HG03439 (cell line): Measurements from ENCODE around the gene ARMC9.
A peak's percentile ranks its signal among the peaks of the same experiment; 100 is the strongest.

ENCODE experiments used
- ATAC-seq: cut with Tn5 transposase; IDR thresholded peaks from one replicate; pipeline ENCODE4 v1.9.1; 2021; ENCODE audit warnings: mild to moderate bottlenecking, moderate library complexity; ENCODE audit not compliant: unreplicated experiment

Gene ARMC9

DNA sequence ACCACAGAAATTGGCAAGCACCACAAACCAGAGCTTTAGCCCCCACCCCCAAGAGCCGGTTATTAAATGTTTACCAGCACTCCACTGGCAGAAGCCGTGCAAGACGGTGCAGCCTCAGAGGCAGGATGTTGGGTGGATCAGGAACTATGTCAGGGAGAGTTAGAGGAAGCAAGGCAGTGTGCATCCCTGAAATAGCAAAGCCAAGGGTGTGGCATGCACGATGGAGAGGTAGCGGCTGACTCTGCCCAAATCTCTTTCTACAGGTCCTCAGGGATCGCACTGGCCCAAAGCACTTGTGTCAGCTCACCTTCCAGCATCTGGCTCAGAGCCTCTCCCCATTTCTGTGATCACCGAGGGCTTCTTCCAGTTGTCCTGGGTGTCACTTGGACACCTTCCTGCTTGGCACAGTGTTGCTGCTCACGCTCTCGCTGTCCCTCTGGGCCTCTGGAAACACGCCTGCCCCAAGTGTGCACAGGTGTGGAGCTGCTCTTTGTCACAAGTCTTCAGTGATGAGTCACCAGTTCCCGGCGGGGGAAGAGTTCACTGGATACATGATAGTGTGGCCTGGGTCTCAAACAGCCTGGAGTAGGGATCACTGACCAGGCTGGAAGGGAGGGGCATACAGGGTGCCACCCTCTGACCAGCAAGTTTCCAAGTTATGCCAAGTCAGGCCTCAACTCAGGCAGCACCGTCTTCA lies 179.7 kb downstream of the ARMC9 start:
- ATAC-seq, result no peak

DNA sequence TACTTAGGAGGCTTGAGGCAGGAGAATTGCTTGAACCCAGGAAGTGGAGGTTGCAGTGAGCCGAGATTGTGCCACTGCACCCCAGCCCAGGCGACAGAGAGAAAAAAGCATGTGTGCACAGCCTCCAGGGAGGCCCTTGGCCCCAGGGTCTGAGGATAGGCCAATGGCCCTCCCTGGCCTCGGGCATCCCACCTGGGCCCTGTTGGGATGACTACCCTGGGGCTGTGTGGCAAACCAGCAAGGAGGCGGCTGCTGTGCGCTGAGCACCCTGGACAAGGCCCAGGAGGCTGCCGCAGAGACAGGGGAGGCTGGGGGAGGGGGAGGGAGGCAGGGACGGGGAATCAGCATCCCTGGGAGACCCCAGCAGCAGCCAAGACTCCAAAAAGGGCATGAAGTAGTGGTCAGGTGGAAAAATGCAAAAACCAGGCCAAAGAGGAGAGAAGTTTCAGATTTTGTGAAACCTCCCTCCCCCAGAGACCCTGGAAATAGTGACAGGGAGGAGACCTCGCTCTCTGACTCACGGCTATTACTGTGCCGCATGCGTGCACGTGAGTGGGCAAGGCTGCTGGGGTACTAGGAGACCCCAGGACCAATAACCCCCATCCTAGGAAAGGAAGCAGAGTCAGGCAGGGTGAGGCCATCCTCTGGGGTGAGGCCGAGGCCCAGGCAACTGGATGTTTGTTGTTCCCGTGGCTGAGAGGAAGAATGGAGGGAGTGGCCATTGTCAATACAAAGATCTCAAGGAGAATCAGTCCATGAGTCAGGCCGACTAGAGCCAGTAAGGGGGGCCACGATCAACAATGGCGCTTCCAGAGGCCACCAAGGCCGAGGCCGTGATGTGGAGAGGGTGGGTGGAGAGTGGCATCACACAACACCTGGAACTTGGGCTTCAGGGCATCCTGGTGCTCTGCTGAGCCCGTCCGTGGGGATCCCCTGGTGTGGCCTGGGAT lies 181.1 kb downstream of the ARMC9 start:
- no peak for ATAC-seq

- ATAC-seq, result no peak
These were observed 181.9 kb downstream of the ARMC9 start for GRCh38 chr2:231380307-231380706.

- no peak for ATAC-seq
These were observed 182.8 kb downstream of the ARMC9 start for GRCh38 chr2:231380991-231381847.

GRCh38 chr2:231382116-231382515 lies 183.7 kb downstream of the ARMC9 start:
- ATAC-seq, result no peak

- ATAC-seq, result no peak
These were observed 185.1 kb downstream of the ARMC9 start for GRCh38 chr2:231383416-231384108.

DNA sequence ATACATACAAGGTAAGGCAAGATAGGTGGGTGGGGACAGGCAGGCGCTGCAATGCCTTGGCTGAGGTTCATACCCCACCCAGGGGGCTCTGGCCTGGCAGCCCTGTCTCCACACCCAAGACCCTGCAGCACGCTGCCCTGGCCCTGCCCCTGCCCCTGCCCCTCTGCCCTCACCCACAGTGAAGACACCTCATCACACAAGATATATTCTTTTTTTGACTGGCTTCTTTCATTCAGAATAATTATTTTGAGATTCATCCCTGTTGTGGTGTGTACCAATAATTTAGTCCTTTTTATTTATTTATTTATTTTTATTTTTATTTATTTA lies 185.6 kb downstream of the ARMC9 start:
- no peak for ATAC-seq

GRCh38 chr2:231384970-231385369 lies 186.5 kb downstream of the ARMC9 start:
- ATAC-seq, result no peak

DNA sequence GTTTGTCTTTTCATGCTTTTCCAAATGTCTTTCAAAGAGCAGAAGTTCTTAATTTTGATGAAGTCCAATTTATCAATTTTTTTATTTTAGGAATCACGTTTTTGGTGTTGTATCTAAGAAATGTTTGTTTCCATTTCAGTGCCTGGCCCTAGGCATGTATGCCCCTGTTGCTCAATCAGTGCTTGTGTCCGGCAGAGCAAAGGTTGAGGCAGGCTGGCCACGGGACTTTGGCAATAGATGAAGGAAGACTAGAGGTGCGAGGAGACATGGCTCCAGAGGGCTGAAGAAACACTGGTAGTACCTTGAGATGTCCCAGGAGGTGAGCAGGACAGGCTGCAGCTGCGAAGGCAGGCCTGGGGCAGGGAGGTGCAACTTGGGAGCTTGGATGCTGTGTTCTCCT lies 187.0 kb downstream of the ARMC9 start:
- ATAC-seq, result no peak

GRCh38 chr2:231386446-231386845 lies 188.0 kb downstream of the ARMC9 start:
- no peak for ATAC-seq

GRCh38 chr2:231387904-231388724 lies 189.7 kb downstream of the ARMC9 start:
- no peak for ATAC-seq

DNA sequence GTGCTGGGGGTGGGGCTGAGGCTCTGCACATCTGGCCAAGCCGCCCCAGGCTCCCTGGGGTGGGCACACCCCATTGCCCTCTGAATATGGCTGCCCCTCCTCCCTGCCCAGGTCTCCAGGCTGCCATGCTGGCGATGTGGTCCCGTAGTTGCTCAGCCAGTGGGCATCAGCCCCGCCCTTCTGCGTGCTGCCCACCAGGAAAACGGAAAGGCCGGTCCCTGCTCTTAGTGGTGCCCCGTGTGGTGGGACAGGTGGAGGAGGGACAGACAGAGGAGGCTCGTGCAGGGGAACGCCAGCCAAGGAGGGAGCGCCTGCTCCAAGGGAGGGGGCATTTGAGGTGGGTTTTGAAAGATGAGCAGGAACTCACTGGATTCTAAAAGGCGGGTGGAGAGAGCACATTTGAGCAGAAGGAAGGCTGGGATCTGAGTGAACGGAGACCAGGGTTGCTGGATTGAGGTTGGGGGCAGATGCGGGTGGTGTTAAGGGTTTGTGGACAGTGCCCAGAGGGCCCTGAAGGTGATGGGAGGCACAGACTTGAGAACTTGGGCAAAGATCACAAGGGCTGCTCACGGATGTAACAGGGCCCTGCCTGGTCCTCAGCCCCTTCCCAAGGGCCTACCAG lies 190.4 kb downstream of the ARMC9 start:
- no peak for ATAC-seq

GRCh38 chr2:231390667-231391066 lies 192.2 kb downstream of the ARMC9 start:
- no peak for ATAC-seq

- ATAC-seq, result no peak
These were observed 193.6 kb downstream of the ARMC9 start for GRCh38 chr2:231391981-231392380.

- no peak for ATAC-seq
These were observed 194.2 kb downstream of the ARMC9 start for GRCh38 chr2:231392431-231393148.

DNA sequence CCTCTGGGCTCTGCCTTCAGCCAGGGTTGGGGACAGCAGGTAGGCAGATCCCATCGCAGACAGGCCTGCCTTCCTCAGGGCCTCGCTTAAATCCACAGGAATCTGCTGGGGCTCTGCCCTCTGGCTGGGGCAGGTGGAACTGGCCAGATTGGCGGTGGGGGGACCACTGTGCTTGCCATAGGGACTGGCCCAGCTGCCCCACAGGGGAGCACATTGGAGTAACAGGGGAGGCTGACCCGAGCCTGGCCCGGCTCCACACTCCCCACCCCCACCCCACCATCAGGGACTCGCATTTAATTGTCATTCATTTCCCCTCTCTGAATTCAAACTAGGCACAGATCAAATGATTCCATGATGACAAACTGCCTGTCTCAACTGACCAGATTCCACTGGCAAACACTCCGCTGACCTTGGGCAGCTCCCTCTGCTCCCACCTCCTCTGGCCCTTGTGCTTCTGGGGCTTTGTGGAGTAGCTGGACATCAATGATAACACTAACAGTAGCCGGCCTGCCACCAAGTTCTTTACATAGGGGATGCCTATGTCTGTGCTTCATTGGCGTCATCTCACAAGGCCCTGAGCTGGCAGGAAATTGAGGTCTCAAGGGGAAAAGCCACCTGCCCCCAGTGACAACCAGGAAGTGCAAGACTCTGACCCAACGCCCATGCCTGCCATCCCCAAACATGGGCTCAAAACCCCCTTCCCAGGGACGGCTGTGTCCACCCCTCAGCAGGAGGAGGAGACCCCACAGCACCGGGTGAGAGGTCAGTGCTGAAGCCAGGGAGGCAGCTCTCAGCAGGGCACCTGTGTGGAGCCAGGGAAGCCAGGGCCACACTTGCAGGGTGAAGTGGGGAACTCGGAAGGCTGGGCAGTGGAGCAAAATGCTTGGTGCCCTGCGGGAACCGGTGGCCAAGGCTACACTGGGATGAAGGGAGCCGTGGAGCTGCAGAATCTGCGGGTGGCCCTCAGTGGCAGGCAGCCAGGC lies 195.0 kb downstream of the ARMC9 start:
- ATAC-seq, result peak; percentile 29
